Activated CD4-positive, CD25-positive, alpha-beta regulatory T cell (primary cell): ENCODE measurements around the gene KDF1.

Experiments
- DNase-seq, 4 experiments: peaks; one replicate each; lab custom pipeline; 2025; lab: John Stamatoyannopoulos, UW

The KDF1 gene

GRCh38 chr1:26915204-26915842, 44.9 kb downstream of the KDF1 start:
- no peak for DNase-seq

DNA sequence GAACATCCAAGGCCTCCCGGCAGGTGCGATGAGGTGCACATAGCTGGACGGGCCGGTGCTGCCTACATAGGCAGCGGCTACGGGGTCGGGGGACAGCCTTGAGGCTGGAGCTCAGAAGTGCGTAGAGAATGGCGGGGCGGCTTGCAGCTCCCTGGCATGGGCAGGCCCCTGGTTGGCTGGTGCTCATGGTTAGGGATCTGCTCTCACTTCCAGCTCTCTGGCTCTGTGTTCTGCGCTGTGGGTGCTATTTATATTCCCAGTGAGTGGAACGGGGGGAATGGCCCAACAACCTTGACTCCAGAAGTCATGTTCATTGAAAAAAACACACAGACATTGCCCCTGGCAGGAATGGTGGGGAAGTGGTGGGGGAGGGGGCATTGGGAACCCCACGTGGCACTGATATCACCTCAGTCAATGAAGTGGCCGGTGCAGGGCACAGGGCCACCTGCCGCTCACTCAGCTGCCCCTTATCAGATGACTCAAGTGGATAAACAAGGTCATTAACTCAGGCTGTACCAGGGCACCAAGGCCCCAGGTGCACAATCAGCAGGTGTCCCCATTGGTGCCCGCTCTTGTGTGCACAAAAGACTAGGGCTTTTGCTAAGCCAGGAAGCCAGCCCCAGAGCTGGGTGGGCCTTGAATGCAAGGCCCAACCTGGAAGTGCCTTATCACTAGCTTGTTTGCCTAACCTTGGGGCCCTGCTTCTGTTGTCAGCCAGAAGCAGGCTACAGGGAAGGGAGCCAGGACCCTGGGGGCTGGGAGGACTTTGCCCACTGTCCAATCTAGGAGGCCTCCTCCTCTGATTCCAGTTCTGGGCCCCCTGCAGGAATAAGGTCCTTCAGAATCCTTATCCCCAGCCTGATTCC, 46.3 kb downstream of the KDF1 start, which contains the start of gene NR0B2:
TSS of gene NR0B2 (minus strand) at position 222 of the 866 bp plus-strand sequence. CDS start at position 187, 35 bp downstream.
- DNase-seq: no peak

DNA sequence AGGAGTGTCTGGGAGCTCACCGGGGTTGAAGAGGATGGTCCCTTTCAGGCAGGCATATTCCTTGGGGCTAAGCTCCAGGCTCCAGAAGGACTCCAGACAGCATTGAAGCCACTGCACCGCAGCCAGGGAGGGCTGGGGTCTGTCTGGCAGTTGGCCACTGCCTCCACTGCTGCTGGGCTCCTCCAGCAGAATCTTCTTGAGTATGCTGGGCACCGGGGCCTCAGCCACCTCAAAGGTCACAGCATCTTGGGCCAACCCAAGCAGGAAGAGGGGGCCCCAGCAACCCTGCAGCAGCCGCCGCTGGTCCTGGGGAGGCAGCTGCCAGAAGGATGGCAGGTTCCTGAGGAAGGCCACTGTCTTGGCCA, 46.9 kb downstream of the KDF1 start:
- no peak for DNase-seq

- DNase-seq: no peak
Measured at GRCh38 chr1:26912147-26912490, 48.1 kb downstream of the KDF1 start.

DNA sequence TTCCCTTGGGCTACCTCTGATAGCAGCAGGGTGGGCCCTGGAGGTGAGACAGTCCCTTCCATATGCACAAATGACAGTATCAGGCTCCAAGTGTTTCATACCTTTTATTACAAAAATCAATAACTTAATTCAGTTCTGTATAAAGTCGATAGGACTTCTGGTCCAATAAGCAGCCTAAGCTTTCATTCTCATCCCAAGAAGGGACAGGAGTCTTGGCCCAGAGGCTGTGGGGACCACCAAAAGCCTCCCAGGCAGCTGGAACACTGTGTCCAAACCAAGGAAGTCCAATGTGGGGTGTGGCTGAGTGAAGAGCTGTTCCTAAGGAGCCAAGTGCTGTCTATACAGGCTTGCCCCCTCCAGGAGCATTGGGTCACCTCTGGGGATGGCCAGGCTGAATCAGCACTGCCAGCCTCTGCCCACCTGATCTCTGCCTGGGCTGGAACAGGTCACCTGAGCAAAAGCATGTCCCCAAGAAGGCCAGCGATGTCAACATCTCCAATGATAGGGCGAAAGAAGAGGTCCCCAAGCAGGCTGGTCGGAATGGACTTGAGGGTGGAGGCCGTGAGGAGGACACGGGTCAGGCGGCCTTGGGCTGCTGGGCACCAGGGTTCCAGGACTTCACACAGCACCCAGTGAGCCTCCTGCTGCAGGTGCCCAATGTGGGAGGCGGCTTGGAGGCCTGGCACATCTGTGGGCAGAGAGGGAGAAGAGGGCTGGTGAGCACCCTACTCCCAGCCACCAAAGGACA, 48.7 kb downstream of the KDF1 start:
- no peak for DNase-seq

- DNase-seq: no peak
Measured at GRCh38 chr1:26910343-26911160, 49.7 kb downstream of the KDF1 start.

- DNase-seq: no peak
Measured at GRCh38 chr1:26909951-26910342, 50.3 kb downstream of the KDF1 start.

DNA sequence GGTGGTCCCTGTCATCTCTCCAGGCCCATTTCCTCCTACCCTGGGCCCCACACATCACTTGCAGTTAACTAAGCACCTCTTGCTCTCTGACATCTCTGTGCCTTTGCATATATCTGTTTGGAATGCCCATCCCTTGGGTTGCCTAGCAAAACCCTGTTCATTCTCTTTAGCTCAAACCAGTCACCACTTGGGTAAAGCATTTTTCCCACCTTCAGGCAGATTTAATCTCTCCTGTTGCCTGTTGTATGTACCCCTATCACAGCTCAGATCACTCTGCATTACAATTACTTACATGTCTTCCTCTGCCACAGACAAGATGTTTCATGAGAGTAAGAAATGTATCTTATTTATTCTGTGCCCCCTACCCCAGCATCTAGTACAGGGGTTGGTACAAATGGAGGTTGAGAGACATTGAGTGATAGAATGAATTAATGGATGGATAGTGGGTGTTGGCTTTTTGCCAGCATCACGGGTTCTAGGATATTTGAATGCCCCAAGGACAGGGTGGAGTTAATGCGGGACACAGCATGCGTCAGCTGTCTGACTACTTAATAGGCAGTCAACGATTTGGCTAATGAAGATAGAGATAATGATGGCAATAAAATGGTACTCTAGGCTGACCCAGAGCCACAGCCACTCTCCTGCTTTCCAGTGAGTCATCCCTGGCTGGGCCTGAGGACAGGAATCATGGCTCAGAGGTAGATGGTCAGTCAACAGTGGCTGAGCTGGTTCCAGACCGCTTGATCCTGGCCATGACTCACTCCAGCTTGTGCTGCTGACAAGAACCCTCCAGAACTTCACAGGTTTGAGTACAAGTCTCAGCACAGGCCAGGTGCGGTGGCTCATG, 53.0 kb downstream of the KDF1 start:
- DNase-seq: no peak

DNA sequence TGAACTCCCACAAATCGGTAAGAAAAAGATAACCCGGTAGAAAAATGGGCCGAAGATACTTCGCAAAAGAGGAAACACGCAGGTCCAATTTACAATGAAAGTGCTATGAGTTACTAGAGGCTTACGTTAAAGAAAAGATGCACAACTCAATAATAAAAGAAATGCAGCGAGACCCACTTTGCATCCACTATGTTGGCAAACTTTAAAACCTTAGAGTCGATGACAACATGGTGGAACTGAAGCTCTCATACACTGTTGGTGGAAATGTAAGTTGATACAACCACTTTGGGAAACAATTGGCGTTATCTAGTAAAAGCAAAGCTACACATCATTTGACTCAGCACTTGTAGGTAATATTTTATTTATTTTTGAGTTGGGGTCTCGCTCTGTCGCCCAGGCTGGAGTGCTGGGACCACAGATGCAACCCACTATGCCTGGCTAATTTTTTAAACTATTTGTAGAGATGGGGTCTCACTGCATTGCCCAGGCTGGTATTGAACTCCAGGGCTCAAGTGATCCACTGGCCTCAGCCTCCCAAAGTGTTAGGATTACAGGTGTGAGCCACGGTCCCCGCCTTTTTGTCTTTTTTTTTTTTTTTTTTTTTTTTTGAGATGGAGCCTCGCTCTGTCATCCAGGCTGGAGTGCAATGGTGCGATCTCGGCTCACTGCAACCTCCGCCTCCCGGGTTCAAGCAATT, 59.3 kb downstream of the KDF1 start:
- DNase-seq: no peak

DNA sequence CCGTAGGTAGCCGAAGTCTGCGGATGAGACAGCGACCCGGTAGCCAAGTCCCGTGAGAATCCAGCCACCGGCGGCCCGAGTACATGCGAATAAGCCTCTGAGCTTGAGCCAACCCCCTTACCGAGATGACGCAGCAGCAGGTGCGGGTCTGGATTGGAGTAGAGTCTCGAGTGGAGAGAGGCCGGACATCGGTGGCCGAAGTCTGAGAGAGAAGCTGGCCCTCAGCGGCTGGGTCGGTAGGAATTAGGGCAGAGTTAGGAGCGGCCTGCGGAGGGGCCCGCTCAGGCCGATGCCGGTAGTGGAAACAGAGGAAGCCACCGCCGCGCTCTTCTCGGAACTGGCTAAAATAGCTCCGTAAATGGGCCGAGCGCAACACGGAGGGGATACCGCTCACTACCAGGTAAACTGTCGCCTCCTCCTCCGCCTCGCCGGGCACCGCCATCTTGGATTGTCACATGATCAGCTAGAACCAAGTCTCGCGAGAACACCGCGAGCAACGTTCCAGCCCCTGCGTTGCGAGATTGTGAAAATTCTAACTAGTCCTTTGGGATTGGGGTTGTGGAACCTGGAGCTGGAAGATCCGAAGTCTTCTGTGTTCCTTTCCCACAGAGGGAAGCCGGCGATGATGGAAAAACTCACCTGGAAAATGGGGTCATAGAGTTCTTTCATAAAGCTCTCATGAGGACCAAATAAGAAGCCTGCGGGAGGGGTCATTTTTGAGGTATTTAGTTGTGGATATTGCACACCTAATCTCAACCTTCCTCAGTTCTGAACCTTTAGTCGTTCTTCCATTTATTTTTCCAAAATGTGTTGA, 60.1 kb downstream of the KDF1 start, which contains the start of gene GPATCH3:
TSS of gene GPATCH3 (minus strand) at position 467 of the 814 bp plus-strand sequence. CDS start at position 442, 25 bp downstream.
- peak; percentile 75 to 80 (median 76) for DNase-seq
